GM12878 (cell line): ENCODE results near the gene YAF2. TPM values are rescaled to one million over a fixed set of nuclear protein-coding genes. Genes with fewer than 3 reads are reported as not detected.

Experiments
- ATAC-seq: fragments of 200-7000 bp; cut with Tn5 transposase; 3 replicates; pipeline ENCODE4 v1.9.1; 2020; ENCODE audit warnings: mild to moderate bottlenecking, moderate library complexity
- BruUV-seq: library from RNA; stranded (reverse); fragments of 400-500 nt; replicated peaks from 2 replicates; lab custom pipeline; 2021; lab: Mats Ljungman, UMichigan
- CTCF ChIA-PET: fragments of 300-600 bp; sonication (Branson Sonifier 250); formaldehyde crosslinking; extraction: SDS; loops from one replicate; lab custom pipeline; 2021; ENCODE audit warnings: inconsistent platforms; lab: Yijun Ruan, JAX
- POLR2A ChIA-PET: fragments of 350-600 bp; formaldehyde crosslinking; extraction: SDS; loops from one replicate; lab custom pipeline; 2021; ENCODE audit warnings: inconsistent platforms; lab: Charles Lee
- RAD21 ChIA-PET: fragments of 300-600 bp; sonication (Branson Sonifier 250); formaldehyde crosslinking; loops from one replicate; lab custom pipeline; 2023; ENCODE audit warnings: antibody characterized with exemption; ENCODE audit not compliant: unreplicated experiment; lab: Charles Lee
- SMC1A ChIA-PET: fragments of 300-600 bp; sonication (Branson Sonifier 250); formaldehyde crosslinking; loops from one replicate; lab custom pipeline; 2023; ENCODE audit not compliant: unreplicated experiment, uncharacterized antibody; lab: Charles Lee
- DNase-seq: peaks from one replicate; pipeline ENCODE4 v3.0.0-alpha.2; 2011; ENCODE audit warnings: low read depth, low spot score
- FAIRE-seq: peaks from 3 replicates; lab custom pipeline; 2011; peaks lifted over from hg19 to GRCh38; lab: Jason Lieb, UNC
- H2AFZ ChIP-seq: 2 replicates; pipeline ENCODE4 v1.6.0; 2011; ENCODE audit warnings: low read depth, low read length, control low read depth; ENCODE audit not compliant: control insufficient read depth
- H3K27ac ChIP-seq: 2 replicates; pipeline ENCODE4 v1.5.1; 2011; ENCODE audit warnings: control low read depth; ENCODE audit not compliant: control insufficient read depth, insufficient read depth
- H3K27me3 ChIP-seq, 2 experiments: replicated peaks in 1 of 2; 2 replicates each; pipeline versions ENCODE4 v1.6.0 to v1.6.1; 2011; ENCODE audit warnings: low read length in 1 of 2; ENCODE audit not compliant: control insufficient read depth in 2 of 2, insufficient read depth in 2 of 2
- H3K36me3 ChIP-seq, 2 experiments: 2 replicates each; pipeline ENCODE4 v1.5.1; 2011; ENCODE audit warnings: low read length in 1 of 2; ENCODE audit not compliant: control insufficient read depth in 2 of 2, insufficient read depth in 2 of 2
- H3K4me1 ChIP-seq: 2 replicates; pipeline ENCODE4 v1.6.1; 2011; ENCODE audit warnings: mild to moderate bottlenecking, low read length, moderate library complexity, mixed read lengths; ENCODE audit not compliant: control insufficient read depth, insufficient read depth
- H3K4me2 ChIP-seq: 2 replicates; pipeline ENCODE4 v1.6.0; 2011; ENCODE audit warnings: control low read depth; ENCODE audit not compliant: control insufficient read depth, insufficient read depth
- H3K4me3 ChIP-seq: fragments of 200-600 bp; sonication (generic); 2 replicates; pipeline ENCODE4 v1.5.1; 2016
- H3K79me2 ChIP-seq: 2 replicates; pipeline ENCODE4 v1.6.0; 2011; ENCODE audit warnings: low read length; ENCODE audit not compliant: control insufficient read depth, insufficient read depth
- H3K9ac ChIP-seq: 2 replicates; pipeline ENCODE4 v1.8.0; 2011; ENCODE audit warnings: low read length, control low read depth, mixed read lengths; ENCODE audit not compliant: control insufficient read depth, insufficient read depth
- H3K9me3 ChIP-seq: replicated peaks from 3 replicates; pipeline ENCODE4 v1.5.1; 2011; ENCODE audit warnings: mild to moderate bottlenecking, low read length; ENCODE audit not compliant: control insufficient read depth, insufficient read depth
- H4K20me1 ChIP-seq: 2 replicates; pipeline ENCODE4 v1.6.0; 2011; ENCODE audit not compliant: control insufficient read depth, insufficient read depth
- BCL11A ChIP-seq: IDR thresholded peaks from 2 replicates; pipeline ENCODE4 v1.6.1; 2011; ENCODE audit warnings: low read depth, low read length
- BHLHE40 ChIP-seq, 2 experiments: fragments of 450-650 bp in 1 of 2; IDR thresholded peaks; 2 replicates each; pipeline ENCODE4 v1.6.1; 2011 to 2017; ENCODE audit warnings: low read depth in 2 of 2, borderline replicate concordance in 1 of 2, improper control_type of control experiment in 1 of 2, low read length in 1 of 2, mild to moderate bottlenecking in 1 of 2
- IKZF2 ChIP-seq, 2 experiments: fragments of 450-650 bp; IDR thresholded peaks; 2 replicates each; pipeline ENCODE4 v1.6.1; 2017; ENCODE audit warnings: mild to moderate bottlenecking in 2 of 2, moderate library complexity in 2 of 2
- NBN ChIP-seq: fragments of 450-650 bp; IDR thresholded peaks from 2 replicates; pipeline ENCODE4 v1.6.1; 2016
- RELA ChIP-seq: fragments of 450-650 bp; IDR thresholded peaks from 2 replicates; pipeline ENCODE4 v1.8.0; 2014; ENCODE audit warnings: borderline replicate concordance; ENCODE audit not compliant: partially characterized antibody
- ZNF207 ChIP-seq: fragments of 450-650 bp; IDR thresholded peaks from 2 replicates; pipeline ENCODE4 v1.6.1; 2014; ENCODE audit warnings: antibody characterized with exemption, mild to moderate bottlenecking, borderline replicate concordance
- WGBS: methylation state at CpG from one replicate; pipeline ENCODE4 v1.1.6; 2016; ENCODE audit warnings: low lambda C conversion rate; ENCODE audit not compliant: insufficient replicate concordance, insufficient coverage; ENCODE audit errors: missing lambda C conversion rate; 5-methylcytosine and 5-hydroxymethylcytosine counted together
- in situ Hi-C: fragments of 300-500 bp; cut with MboI; formaldehyde crosslinking; loops from 9 replicates; pipeline ENCODE4 v1.14.3; 2018; ENCODE audit warnings: mixed read lengths
- intact Hi-C: fragments of 100-400 bp; cut with micrococcal nuclease; formaldehyde crosslinking; loops from one replicate; pipeline ENCODE4 v1.14.2; 2022; ENCODE audit not compliant: unreplicated experiment
- polyA plus RNA-seq, 11 experiments: library from polyadenylated mRNA; depleted of rRNA in 4 of 11; unstranded in 6 of 11; stranded (reverse) in 5 of 11; fragments of >200 nt; fragmentation: Nextera tagmentation in 4 of 11; fragmentation: Illumina TruSeq in 1 of 11; extraction: Ambion mirVana in 4 of 11; extraction: Trizol in 1 of 11; gene quantifications; 1 replicate in 1 of 11; 2 replicates in 10 of 11; pipeline versions ENCODE4 v1.2.1 to v1.2.3, GENCODE V29; 2011 to 2016; ENCODE audit warnings: inconsistent platforms in 2 of 11, missing spikeins in 2 of 11, low read depth in 1 of 11
- total RNA-seq, 4 experiments: library from RNA; depleted of rRNA in 3 of 4; stranded (reverse); fragments of >200 nt in 3 of 4; fragmentation: Illumina TruSeq in 1 of 4; extraction: Trizol in 1 of 4; gene quantifications; 2 replicates each; pipeline versions ENCODE4 v1.2.1 to v1.2.3, GENCODE V29; 2013 to 2021
- TF ChIP-seq, protein P1 (sequence below): fragments of 450-650 bp; IDR thresholded peaks from 2 replicates; pipeline ENCODE4 v1.6.1; 2014; ENCODE audit warnings: mild to moderate bottlenecking

YAF2 gene
- total and polyA plus RNA-seq, 10 of the 15 experiments (the other 5 are each of a cell fraction or from before 2014, with no cell fraction given) = 18.8 to 36.6 (median 23.0) TPM

DNA sequence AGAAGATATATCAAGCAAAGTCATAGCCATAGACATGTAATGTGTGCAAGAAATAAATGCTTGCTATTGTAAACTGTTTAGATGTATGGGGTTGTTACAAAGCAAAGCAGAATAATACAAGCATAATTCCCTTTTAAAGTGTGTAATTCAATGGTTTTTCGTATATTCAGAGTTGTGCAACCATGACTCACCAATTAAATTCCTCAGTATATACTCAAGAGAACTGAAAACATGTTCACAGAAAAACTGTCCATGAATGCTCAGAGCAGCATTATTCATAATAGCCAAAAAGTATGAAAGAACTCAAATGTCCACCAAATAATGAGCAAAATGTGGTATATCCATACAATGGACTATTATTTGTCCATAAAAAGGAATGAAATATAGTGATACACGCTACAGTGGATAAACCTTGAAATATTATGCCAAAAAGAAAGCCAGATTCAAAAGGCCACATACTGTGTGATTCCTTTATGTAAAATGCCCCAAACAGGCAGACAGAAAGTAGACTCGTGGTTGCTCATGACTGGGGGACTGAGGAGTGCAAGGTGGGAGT lies 102.7 kb downstream of the YAF2 start:
- Histone ChIP-seq H3K27me3 (no peaks in the 10 kb centered on the region), H3K4me2 (no peak overlapping the region), H3K27ac (no peak overlapping the region), H3K4me3 (no peak overlapping the region), H3K4me1 (no peaks in the 10 kb centered on the region), H3K79me2 (peaks cover 32% of the 10 kb centered on the region), H2AFZ (no peak overlapping the region), H3K9me3 (no peaks in the 10 kb centered on the region), H4K20me1 (no peaks in the 10 kb centered on the region), H3K9ac (no peak overlapping the region), H3K36me3 (peaks cover 0 to 3% of the 10 kb centered on the region in 2 experiments; a peak in 1 of 4 replicates)
- FAIRE-seq (no peak), DNase-seq (no peak), ATAC-seq (no peak)
- intact Hi-C loops (no loop called here), in situ Hi-C loops (no loop called here)
- ChIA-PET POLR2A (no interaction called here), RAD21 (interaction anchor here (0.8 kb wide), 1 partner anchor 10 kb away, joined by 4 read pairs; the partner anchor contains the start of gene GXYLT1), CTCF (no interaction called here), SMC1A (interaction anchor here (0.9 kb wide), 1 partner anchor 26 kb away, joined by 3 read pairs; no protein-coding TSS in a partner anchor)
- WGBS = 93% methylated on average over 3 of the region's 3 CpGs
- BruUV-seq = no TSS peak
- TF ChIP-seq, protein P1, sequence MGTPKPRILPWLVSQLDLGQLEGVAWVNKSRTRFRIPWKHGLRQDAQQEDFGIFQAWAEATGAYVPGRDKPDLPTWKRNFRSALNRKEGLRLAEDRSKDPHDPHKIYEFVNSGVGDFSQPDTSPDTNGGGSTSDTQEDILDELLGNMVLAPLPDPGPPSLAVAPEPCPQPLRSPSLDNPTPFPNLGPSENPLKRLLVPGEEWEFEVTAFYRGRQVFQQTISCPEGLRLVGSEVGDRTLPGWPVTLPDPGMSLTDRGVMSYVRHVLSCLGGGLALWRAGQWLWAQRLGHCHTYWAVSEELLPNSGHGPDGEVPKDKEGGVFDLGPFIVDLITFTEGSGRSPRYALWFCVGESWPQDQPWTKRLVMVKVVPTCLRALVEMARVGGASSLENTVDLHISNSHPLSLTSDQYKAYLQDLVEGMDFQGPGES = no peak
- TF ChIP-seq NBN (no peak), BHLHE40 (IDR thresholded peaks at IDR 0.05; ENCODE audit: borderline replicate concordance in 1 of 2, low read depth in 2 of 2, low read length in 1 of 2) (no peak), RELA (no peak), BCL11A (no peak), IKZF2 (IDR thresholded peaks at IDR 0.05) (no peak), ZNF207 (no peak)
